OCI-LY7 (cell line): ENCODE results near the gene FGD2. TPM values are rescaled to one million over a fixed set of nuclear protein-coding genes. Genes with fewer than 3 reads are reported as not detected.

ENCODE experiments used
- BruUV-seq: library from RNA; stranded (reverse); fragments of 400-500 nt; replicated peaks from 2 replicates; lab custom pipeline; 2021; lab: Mats Ljungman, UMichigan
- CTCF ChIA-PET: fragments of 300-600 bp; sonication (Branson Sonifier 250); formaldehyde crosslinking; loops from one replicate; lab custom pipeline; 2022; ENCODE audit warnings: antibody characterized with exemption; ENCODE audit not compliant: unreplicated experiment; lab: Charles Lee
- POLR2A ChIA-PET: fragments of 300-600 bp; sonication (Branson Sonifier 250); formaldehyde crosslinking; loops from one replicate; lab custom pipeline; 2022; ENCODE audit warnings: antibody characterized with exemption; lab: Charles Lee
- DNase-seq: peaks from one replicate; pipeline ENCODE4 v3.0.0-alpha.2; 2015; ENCODE audit warnings: low spot score
- H2AFZ ChIP-seq: fragments of 200-600 bp; sonication (generic), shearing (Covaris generic); 2 replicates; pipeline ENCODE4 v1.6.1; 2014; ENCODE audit warnings: mild to moderate bottlenecking, antibody characterized with exemption, low read length, moderate library complexity
- H3K27ac ChIP-seq: fragments of 200-600 bp; sonication (generic); 2 replicates; pipeline ENCODE4 v1.5.1; 2014; ENCODE audit warnings: mixed run types, low read depth, mild to moderate bottlenecking, moderate library complexity, low read length, inconsistent platforms; ENCODE audit not compliant: poor library complexity, severe bottlenecking
- H3K36me3 ChIP-seq: fragments of 200-600 bp; sonication (generic); 2 replicates; pipeline ENCODE4 v1.6.1; 2014; ENCODE audit warnings: mild to moderate bottlenecking, antibody characterized with exemption, low read length, moderate library complexity, mixed read lengths; ENCODE audit not compliant: insufficient read depth
- H3K4me1 ChIP-seq: fragments of 200-600 bp; sonication (generic); 2 replicates; pipeline ENCODE4 v1.5.1; 2014; ENCODE audit warnings: mild to moderate bottlenecking, low read length; ENCODE audit not compliant: insufficient read depth, poor library complexity, severe bottlenecking
- H3K4me2 ChIP-seq: fragments of 200-600 bp; sonication (generic); 2 replicates; pipeline ENCODE4 v1.6.1; 2014; ENCODE audit warnings: mild to moderate bottlenecking, low read length
- H3K4me3 ChIP-seq: fragments of 200-600 bp; sonication (generic); 2 replicates; pipeline ENCODE4 v1.5.1; 2014; ENCODE audit warnings: mild to moderate bottlenecking, low read depth, low read length; ENCODE audit not compliant: poor library complexity, severe bottlenecking
- H3K79me2 ChIP-seq: fragments of 200-600 bp; sonication (generic); 2 replicates; pipeline ENCODE4 v1.6.1; 2016; ENCODE audit warnings: low read depth, mild to moderate bottlenecking, low read length, moderate library complexity, mixed read lengths; ENCODE audit not compliant: insufficient read depth
- H3K9me2 ChIP-seq: fragments of 200-600 bp; sonication (generic); 2 replicates; pipeline ENCODE4 v1.6.1; 2016; ENCODE audit warnings: mild to moderate bottlenecking, low read length, mixed read lengths; ENCODE audit not compliant: insufficient read depth
- H3K9me3 ChIP-seq: fragments of 200-600 bp; sonication (generic); 2 replicates; pipeline ENCODE4 v1.6.1; 2014; ENCODE audit warnings: mild to moderate bottlenecking, mixed run types, low read length, mixed read lengths
- H4K20me1 ChIP-seq: fragments of 200-600 bp; sonication (generic); 2 replicates; pipeline ENCODE4 v1.6.1; 2014; ENCODE audit warnings: mild to moderate bottlenecking, antibody characterized with exemption, low read length, moderate library complexity, mixed read lengths; ENCODE audit not compliant: insufficient read depth
- EZH2phosphoT487 ChIP-seq: fragments of 200-600 bp; sonication (generic); IDR thresholded peaks from 2 replicates; pipeline ENCODE4 v1.6.1; 2018; ENCODE audit warnings: low read depth, borderline replicate concordance, mild to moderate bottlenecking, mixed run types, antibody characterized with exemption, low read length, moderate library complexity, mixed read lengths
- intact Hi-C: fragments of 100-400 bp; cut with micrococcal nuclease; formaldehyde crosslinking; loops from one replicate; pipeline ENCODE4 v1.10.0; 2022; ENCODE audit not compliant: unreplicated experiment
- total RNA-seq, 2 experiments: library from RNA; depleted of rRNA in 1 of 2; stranded (reverse); fragments of >200 nt in 1 of 2; shearing (Covaris generic) in 1 of 2; gene quantifications; 2 replicates each; pipeline ENCODE4 v1.2.3, GENCODE V29; 2014 to 2022
- TF ChIP-seq, protein P1 (sequence below): fragments of 200-600 bp; sonication (generic); conservative IDR thresholded peaks from 2 replicates; pipeline ENCODE4 v1.5.1; 2014; ENCODE audit warnings: mild to moderate bottlenecking, antibody characterized with exemption, low read length, moderate library complexity, mixed read lengths

Gene FGD2
- total RNA-seq, 2 experiments from 2014 or later: 27.8 to 48.6 TPM

DNA sequence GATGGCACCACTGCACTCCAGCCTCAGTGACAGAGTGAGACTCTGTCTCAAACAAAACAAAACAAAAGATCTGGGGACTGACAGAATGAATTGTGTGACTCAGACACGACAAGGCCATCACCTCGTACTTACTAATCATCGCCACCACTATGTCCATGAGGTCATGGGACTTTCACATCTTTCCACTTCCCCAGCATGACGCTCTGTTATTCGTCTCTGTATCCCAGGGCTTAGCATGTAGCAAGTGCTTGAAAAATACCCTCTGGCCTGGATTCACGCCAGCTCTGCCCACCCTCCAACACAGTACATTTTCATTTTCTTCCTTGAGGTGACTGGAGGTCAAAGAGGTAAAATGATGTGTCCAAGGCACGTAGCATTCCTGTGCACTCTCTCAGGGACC, 27.8 kb downstream of the FGD2 start:
- POLR2A ChIA-PET: no interaction called here
- no TSS peak for BruUV-seq
- CTCF ChIA-PET: no interaction called here
- H3K9me3 ChIP-seq: peaks cover 8% of the 10 kb centered on the region
- no peaks in the 10 kb centered on the region for H3K4me1 ChIP-seq
- no peak overlapping the region for H3K27ac ChIP-seq
- no peaks in the 10 kb centered on the region for H4K20me1 ChIP-seq
- H3K9me2 ChIP-seq: no peaks in the 10 kb centered on the region
- H3K4me2 ChIP-seq: no peak overlapping the region
- no peak overlapping the region for H3K4me3 ChIP-seq
- H2AFZ ChIP-seq: no peak overlapping the region
- H3K36me3 ChIP-seq: peaks cover 6% of the 10 kb centered on the region; the same call in 1 of the 2 replicates
- DNase-seq: no peak
- H3K79me2 ChIP-seq: no peaks in the 10 kb centered on the region
- no peak for TF ChIP-seq EZH2phosphoT487
- TF ChIP-seq, protein P1, sequence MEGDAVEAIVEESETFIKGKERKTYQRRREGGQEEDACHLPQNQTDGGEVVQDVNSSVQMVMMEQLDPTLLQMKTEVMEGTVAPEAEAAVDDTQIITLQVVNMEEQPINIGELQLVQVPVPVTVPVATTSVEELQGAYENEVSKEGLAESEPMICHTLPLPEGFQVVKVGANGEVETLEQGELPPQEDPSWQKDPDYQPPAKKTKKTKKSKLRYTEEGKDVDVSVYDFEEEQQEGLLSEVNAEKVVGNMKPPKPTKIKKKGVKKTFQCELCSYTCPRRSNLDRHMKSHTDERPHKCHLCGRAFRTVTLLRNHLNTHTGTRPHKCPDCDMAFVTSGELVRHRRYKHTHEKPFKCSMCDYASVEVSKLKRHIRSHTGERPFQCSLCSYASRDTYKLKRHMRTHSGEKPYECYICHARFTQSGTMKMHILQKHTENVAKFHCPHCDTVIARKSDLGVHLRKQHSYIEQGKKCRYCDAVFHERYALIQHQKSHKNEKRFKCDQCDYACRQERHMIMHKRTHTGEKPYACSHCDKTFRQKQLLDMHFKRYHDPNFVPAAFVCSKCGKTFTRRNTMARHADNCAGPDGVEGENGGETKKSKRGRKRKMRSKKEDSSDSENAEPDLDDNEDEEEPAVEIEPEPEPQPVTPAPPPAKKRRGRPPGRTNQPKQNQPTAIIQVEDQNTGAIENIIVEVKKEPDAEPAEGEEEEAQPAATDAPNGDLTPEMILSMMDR: no peak
- intact Hi-C loops: no loop called here

DNA sequence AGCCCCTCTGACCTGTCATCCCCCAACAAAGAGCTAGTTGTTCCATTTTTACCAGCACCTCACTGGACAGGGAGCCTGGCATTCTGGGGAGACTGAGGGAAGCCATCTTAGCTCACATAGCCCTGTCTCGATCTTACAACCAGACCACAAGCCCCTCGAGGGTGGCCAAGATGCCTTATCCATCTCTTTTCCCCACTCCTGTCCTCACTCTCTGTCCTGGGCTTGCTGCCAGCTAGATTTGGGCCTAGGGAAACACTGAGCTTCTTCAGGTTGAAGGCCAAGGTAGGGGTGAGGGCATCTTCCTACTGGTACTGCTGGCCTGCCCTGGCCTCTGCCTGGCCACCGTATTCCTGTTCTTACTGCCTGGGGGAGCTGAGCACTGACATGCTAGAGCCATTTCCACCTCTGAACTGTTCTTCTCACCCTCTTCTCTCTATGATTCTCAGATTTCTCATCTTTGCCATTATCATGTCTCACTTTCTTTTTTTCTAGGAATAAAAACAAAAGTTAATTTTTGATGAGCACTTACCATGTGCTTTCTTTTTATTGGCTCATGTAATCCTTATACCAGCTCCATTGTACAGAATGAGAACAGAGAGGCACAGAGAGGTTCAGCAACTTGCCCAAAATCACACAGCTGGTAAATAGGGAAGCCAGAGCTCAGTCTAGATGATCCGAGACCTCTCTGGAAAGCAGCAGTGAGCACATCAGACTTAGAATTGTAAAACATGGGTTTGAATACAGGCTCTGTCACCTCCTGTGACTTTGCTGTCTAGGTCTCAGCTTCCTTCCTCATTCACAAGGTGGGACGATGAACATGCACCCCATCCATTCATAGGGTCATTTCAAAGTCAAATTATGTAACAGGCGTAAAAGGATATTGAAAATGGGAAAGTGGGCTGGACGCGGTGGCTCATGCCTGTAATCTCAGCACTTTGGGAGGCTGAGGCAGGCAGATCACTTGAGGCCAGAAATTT, 28.7 kb downstream of the FGD2 start:
- no TSS peak for BruUV-seq
- H3K9me2 ChIP-seq: no peaks in the 10 kb centered on the region
- H3K4me1 ChIP-seq: no peaks in the 10 kb centered on the region
- intact Hi-C loops: no loop called here
- no peak overlapping the region for H3K27ac ChIP-seq
- H3K36me3 ChIP-seq: peaks cover 6% of the 10 kb centered on the region; the same call in 1 of the 2 replicates
- H2AFZ ChIP-seq: no peak overlapping the region
- no peak for DNase-seq
- no peaks in the 10 kb centered on the region for H4K20me1 ChIP-seq
- H3K79me2 ChIP-seq: no peaks in the 10 kb centered on the region
- TF ChIP-seq, protein P1: no peak
- TF ChIP-seq EZH2phosphoT487: no peak
- CTCF ChIA-PET: no interaction called here
- POLR2A ChIA-PET: no interaction called here
- peaks cover 8% of the 10 kb centered on the region for H3K9me3 ChIP-seq
- H3K4me3 ChIP-seq: no peak overlapping the region
- H3K4me2 ChIP-seq: no peak overlapping the region

DNA sequence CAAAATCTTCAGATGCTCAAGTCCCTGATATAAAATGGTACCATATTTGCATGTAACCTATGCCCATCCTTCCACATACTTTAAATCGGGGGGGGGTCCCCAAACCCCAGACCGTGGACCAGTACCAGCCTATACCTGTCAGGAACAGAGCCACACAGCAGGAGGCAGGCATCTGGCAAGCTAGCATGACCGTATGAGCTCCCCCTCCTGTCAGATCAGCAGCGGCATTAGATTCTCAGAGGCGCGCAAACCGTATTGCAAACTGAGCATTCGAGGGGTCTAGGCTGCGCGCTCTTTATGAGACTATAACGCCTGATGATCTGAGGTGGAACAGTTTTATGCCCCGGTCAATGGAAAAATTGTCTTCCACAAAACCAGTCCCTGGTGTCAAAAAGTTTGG, 30.7 kb downstream of the FGD2 start:
- no peak for DNase-seq
- Histone ChIP-seq H2AFZ (no peak overlapping the region), H3K27ac (no peak overlapping the region), H3K9me3 (no peaks in the 10 kb centered on the region), H3K79me2 (no peaks in the 10 kb centered on the region), H3K36me3 (no peaks in the 10 kb centered on the region), H3K4me2 (no peak overlapping the region), H3K4me3 (no peak overlapping the region), H4K20me1 (no peaks in the 10 kb centered on the region), H3K4me1 (no peaks in the 10 kb centered on the region), H3K9me2 (no peaks in the 10 kb centered on the region)
- CTCF ChIA-PET: no interaction called here
- TF ChIP-seq EZH2phosphoT487: no peak
- TF ChIP-seq, protein P1: no peak
- BruUV-seq: no TSS peak
- intact Hi-C loops: no loop called here
- POLR2A ChIA-PET: interaction anchor here (0.6 kb wide), 1 partner anchor 179 kb away, joined by 9 read pairs; no protein-coding TSS in a partner anchor
